Stimulated activated CD4-positive, alpha-beta T cell treated with anti-CD3 and anti-CD28 coated beads, Interleukin-4, amount 100 ng/mL, for 4 hours (primary cell): Measurements from ENCODE around the gene NCKIPSD.
A peak's percentile ranks its signal among the peaks of the same experiment; 100 is the strongest.

ENCODE experiments used
- DNase-seq, 2 experiments: peaks; one replicate each; pipeline ENCODE4 v3.0.0-alpha.2; 2020

Gene NCKIPSD

DNA sequence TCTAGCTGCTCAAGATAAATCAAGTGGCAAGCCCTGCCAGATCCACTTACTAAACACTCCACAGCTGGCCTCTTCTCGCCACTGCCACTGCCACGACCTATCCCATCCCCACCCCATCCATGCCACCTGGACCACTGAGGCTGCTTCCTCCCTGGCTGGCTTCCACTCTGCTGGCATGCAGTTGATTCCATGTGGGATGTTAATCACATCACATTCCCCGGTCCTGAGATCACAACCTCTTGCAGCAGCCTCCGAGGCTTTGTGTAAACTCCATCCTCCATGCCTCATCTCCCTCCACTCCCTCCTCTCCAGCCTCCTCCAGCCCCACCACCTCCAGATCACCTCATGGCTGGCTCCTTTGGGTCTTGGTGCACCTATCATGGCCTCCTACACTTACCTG is 7.7 kb downstream of the NCKIPSD start:
- no peak for DNase-seq

GRCh38 chr3:48674505-48674904 is 11.2 kb downstream of the NCKIPSD start:
- DNase-seq = no peak

GRCh38 chr3:48672522-48672921 is 13.2 kb downstream of the NCKIPSD start:
- DNase-seq = no peak

- DNase-seq = no peak
These were observed 20.8 kb downstream of the NCKIPSD start for GRCh38 chr3:48664929-48665328.

- no peak for DNase-seq
These were observed 21.4 kb downstream of the NCKIPSD start for GRCh38 chr3:48664313-48664644.

GRCh38 chr3:48663489-48664312 is 22.0 kb downstream of the NCKIPSD start:
- peak; percentile 79 to 80 for DNase-seq

GRCh38 chr3:48662753-48663488 is 22.8 kb downstream of the NCKIPSD start, which contains the start of gene CELSR3:
TSS of gene CELSR3 (minus strand) at chr3:48662886. CDS start at chr3:48662634, 252 bp downstream.
- peak; percentile 34 to 40 for DNase-seq

DNA sequence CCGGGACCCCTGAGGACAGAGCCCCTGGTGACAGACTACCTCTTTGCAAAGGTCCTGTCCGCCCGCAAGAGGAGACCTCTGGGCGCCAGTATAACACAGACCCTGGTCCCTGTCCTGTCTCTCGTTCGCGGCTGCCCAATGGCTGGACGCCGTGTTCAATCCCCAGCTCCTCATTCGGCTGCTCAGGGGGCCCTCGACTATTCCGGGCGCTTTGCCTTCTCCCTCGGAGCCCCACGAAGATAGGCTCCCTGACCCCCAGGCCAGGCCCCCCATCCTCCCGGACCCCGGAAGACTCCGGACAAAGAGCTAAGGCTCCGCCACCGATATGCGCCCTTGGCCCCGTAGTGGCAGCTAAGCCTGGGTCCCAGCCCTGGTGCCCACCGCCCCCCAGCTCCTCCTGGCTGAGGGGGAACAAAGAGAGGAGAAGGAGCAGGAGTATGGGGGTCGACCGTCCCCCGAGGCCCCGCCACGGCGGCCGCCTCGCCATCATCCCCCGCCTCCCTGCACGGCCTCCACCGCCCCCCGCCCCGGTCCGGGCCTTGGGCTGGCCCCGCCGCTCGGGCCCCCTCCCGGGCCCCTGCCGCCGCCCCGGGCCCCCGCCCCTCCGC is 23.5 kb downstream of the NCKIPSD start:
- DNase-seq = no peak

GRCh38 chr3:48661501-48662144 is 24.1 kb downstream of the NCKIPSD start:
- peak; percentile 54 to 72 for DNase-seq

GRCh38 chr3:48660800-48661400 is 24.8 kb downstream of the NCKIPSD start:
- DNase-seq = no peak

- peak; percentile 22 to 39 for DNase-seq
These were observed 28.9 kb downstream of the NCKIPSD start for GRCh38 chr3:48656841-48657281.

- DNase-seq = peak; percentile 84 to 88
These were observed 29.5 kb downstream of the NCKIPSD start for GRCh38 chr3:48656061-48656840.

- peak; percentile 50 to 79 for DNase-seq
These were observed 30.1 kb downstream of the NCKIPSD start for GRCh38 chr3:48655606-48656005.

DNA sequence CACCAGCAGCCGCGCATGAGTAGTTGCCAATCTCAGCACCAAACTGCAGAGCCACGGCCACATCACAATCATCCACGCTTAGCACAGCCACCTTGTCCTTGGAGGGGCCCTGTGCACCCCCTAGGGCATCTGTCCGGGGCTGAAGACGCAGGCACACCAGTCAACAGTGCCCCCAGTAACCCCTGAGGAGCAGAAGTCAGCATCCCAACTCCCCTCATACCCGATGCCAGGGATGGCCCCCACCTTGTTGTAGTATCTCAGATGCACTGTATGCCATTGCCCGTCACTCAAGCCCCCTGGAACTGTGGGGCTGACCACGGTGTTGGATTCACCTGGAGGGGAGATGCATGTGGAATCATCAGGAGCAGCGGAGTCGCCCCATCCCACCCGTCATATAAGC is 30.7 kb downstream of the NCKIPSD start:
- no peak for DNase-seq

- no peak for DNase-seq
These were observed 32.6 kb downstream of the NCKIPSD start for GRCh38 chr3:48652923-48653715.

DNA sequence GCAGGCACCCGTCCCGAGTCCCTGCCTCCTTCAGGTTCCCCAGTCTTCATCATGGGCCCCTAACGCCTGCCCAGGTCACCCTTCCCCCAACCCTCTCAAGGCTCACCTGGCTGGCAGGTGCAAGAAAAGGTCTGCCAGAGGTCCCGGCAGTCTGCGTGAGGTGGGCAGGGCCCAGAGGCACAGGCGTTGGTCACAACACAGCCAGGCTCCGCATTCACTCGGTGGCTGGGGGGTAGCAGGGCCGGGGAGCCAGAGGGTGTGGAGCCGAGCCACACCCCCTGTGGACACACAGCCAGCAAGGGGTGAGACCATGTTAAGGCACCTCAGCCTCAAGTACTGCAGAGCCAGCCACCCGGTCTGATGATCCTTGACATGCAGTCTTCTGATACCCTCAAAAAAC is 33.9 kb downstream of the NCKIPSD start:
- DNase-seq = no peak

DNA sequence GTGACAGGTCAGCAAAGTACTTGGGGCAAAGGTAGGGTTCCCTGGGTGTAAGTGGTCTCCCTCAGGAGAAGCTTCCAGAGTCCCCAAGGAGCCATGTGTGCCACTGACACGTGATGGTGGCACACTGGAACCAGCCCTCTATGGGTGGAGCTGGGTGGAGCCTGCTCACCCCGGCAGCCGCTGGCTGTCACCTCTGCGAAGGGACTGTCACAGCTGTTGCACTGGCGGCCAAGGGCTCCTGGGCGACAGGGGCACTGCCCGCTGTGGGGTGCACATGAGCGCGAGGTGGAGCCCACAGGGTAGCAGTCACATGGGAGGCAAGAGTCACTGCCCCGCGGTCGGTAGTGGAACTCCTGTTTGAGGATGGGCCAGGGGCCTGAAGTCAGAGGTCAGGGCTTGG is 35.0 kb downstream of the NCKIPSD start:
- DNase-seq = no peak

GRCh38 chr3:48648188-48648850 is 37.4 kb downstream of the NCKIPSD start:
- no peak for DNase-seq

- no peak for DNase-seq
These were observed 38.0 kb downstream of the NCKIPSD start for GRCh38 chr3:48647714-48648113.
